H9 (cell line): ENCODE measurements around the gene ARHGAP9. TPM values are rescaled to one million over a fixed set of nuclear protein-coding genes. Genes with fewer than 3 reads are reported as not detected.

Experiments used
- DNase-seq: peaks from one replicate; pipeline ENCODE4 v3.0.0-alpha.2; 2017
- H2AFZ ChIP-seq: one replicate; pipeline ENCODE4 v1.6.1; 2013; ENCODE audit warnings: mild to moderate bottlenecking, low read length, control low read depth, moderate library complexity
- H2AK5ac ChIP-seq: 2 replicates; pipeline ENCODE4 v1.6.1; 2013; ENCODE audit warnings: low read length, control low read depth, mixed read lengths; ENCODE audit not compliant: insufficient read length
- H2BK120ac ChIP-seq: one replicate; pipeline ENCODE4 v1.6.1; 2013; ENCODE audit warnings: low read depth, mild to moderate bottlenecking, low read length, control low read depth, inconsistent platforms; ENCODE audit not compliant: poor library complexity, severe bottlenecking
- H2BK12ac ChIP-seq: 2 replicates; pipeline ENCODE4 v1.6.1; 2013; ENCODE audit warnings: low read length, control low read depth, mixed read lengths, low read depth; ENCODE audit not compliant: insufficient read length
- H2BK15ac ChIP-seq: 2 replicates; pipeline ENCODE4 v1.6.1; 2013; ENCODE audit warnings: low read depth, low read length, control low read depth
- H2BK20ac ChIP-seq: one replicate; pipeline ENCODE4 v1.6.1; 2013; ENCODE audit warnings: low read depth, mild to moderate bottlenecking, low read length, control low read depth, inconsistent platforms; ENCODE audit not compliant: poor library complexity, severe bottlenecking
- H2BK5ac ChIP-seq: 2 replicates; pipeline ENCODE4 v1.6.1; 2013; ENCODE audit warnings: low read length, control low read depth, mixed read lengths; ENCODE audit not compliant: insufficient read length
- H3K14ac ChIP-seq: 2 replicates; pipeline ENCODE4 v1.6.1; 2013; ENCODE audit warnings: low read length, control low read depth; ENCODE audit not compliant: insufficient read depth
- H3K18ac ChIP-seq: 2 replicates; pipeline ENCODE4 v1.6.1; 2013; ENCODE audit warnings: low read depth, mild to moderate bottlenecking, mixed read lengths, low read length, control low read depth; ENCODE audit not compliant: insufficient read length
- H3K23ac ChIP-seq: 2 replicates; pipeline ENCODE4 v1.6.1; 2013; ENCODE audit warnings: low read length, control low read depth, mixed read lengths, low read depth; ENCODE audit not compliant: insufficient read length
- H3K23me2 ChIP-seq: 2 replicates; pipeline ENCODE4 v1.6.1; 2013; ENCODE audit warnings: low read depth, mild to moderate bottlenecking, mixed read lengths, low read length, control low read depth; ENCODE audit not compliant: insufficient read length, poor library complexity, severe bottlenecking
- H3K27ac ChIP-seq: 2 replicates; pipeline ENCODE4 v1.5.1; 2013; ENCODE audit warnings: low read length, control low read depth, mixed read lengths, low read depth; ENCODE audit not compliant: insufficient read length
- H3K27me3 ChIP-seq: 2 replicates; pipeline ENCODE4 v1.6.1; 2013; ENCODE audit warnings: low read length, control low read depth, inconsistent platforms; ENCODE audit not compliant: insufficient read depth
- H3K4ac ChIP-seq: 2 replicates; pipeline ENCODE4 v1.6.1; 2013; ENCODE audit warnings: low read depth, mild to moderate bottlenecking, control low read depth, inconsistent platforms, low read length, moderate library complexity
- H3K4me1 ChIP-seq: 2 replicates; pipeline ENCODE4 v1.6.1; 2013; ENCODE audit warnings: low read length, control low read depth, inconsistent platforms; ENCODE audit not compliant: insufficient read depth
- H3K4me2 ChIP-seq: 2 replicates; pipeline ENCODE4 v1.6.1; 2013; ENCODE audit warnings: low read length, control low read depth, mixed read lengths; ENCODE audit not compliant: insufficient read length, insufficient read depth
- H3K56ac ChIP-seq: 2 replicates; pipeline ENCODE4 v1.6.1; 2013; ENCODE audit warnings: low read depth, mild to moderate bottlenecking, mixed read lengths, low read length, control low read depth; ENCODE audit not compliant: insufficient read length
- H3K79me1 ChIP-seq: 2 replicates; pipeline ENCODE4 v1.6.1; 2013; ENCODE audit warnings: low read depth, mild to moderate bottlenecking, moderate library complexity, low read length, control low read depth, inconsistent platforms; ENCODE audit not compliant: insufficient read depth, poor library complexity, severe bottlenecking
- H3K79me2 ChIP-seq: 2 replicates; pipeline ENCODE4 v1.6.1; 2013; ENCODE audit warnings: low read length, control low read depth, inconsistent platforms; ENCODE audit not compliant: insufficient read depth
- H3K9ac ChIP-seq: 2 replicates; pipeline ENCODE4 v1.6.1; 2013; ENCODE audit warnings: low read length, control low read depth, mixed read lengths; ENCODE audit not compliant: insufficient read length; ENCODE audit errors: extremely low read depth
- H3K9me3 ChIP-seq: one replicate; pipeline ENCODE4 v1.6.1; 2013; ENCODE audit warnings: low read depth, low read length, inconsistent platforms; ENCODE audit not compliant: control insufficient read depth
- H3T11ph ChIP-seq: one replicate; pipeline ENCODE4 v1.6.1; 2013; ENCODE audit warnings: mild to moderate bottlenecking, low read length, control low read depth, inconsistent platforms
- H4K20me1 ChIP-seq: one replicate; pipeline ENCODE4 v1.6.1; 2013; ENCODE audit not compliant: control insufficient read depth, insufficient read length, insufficient read depth
- H4K5ac ChIP-seq: 2 replicates; pipeline ENCODE4 v1.6.1; 2013; ENCODE audit warnings: low read depth, mild to moderate bottlenecking, mixed read lengths, low read length, control low read depth; ENCODE audit not compliant: insufficient read length
- H4K8ac ChIP-seq: replicated peaks from 2 replicates; pipeline ENCODE4 v1.6.1; 2013; ENCODE audit warnings: low read length, control low read depth, mixed read lengths, low read depth; ENCODE audit not compliant: insufficient read length
- H4K91ac ChIP-seq: 2 replicates; pipeline ENCODE4 v1.6.1; 2013; ENCODE audit warnings: low read depth, mild to moderate bottlenecking, moderate library complexity, mixed read lengths, low read length, control low read depth; ENCODE audit not compliant: insufficient read length
- H3K27ac Mint-ChIP-seq, 3 experiments: 2 replicates in 2 of 3; 3 replicates in 1 of 3; pipeline ENCODE4 v1.8.0; 2020 to 2021; ENCODE audit warnings: mixed read lengths in 3 of 3, mild to moderate bottlenecking in 1 of 3, moderate library complexity in 1 of 3
- H3K27me3 Mint-ChIP-seq: 2 replicates; pipeline ENCODE4 v1.8.0; 2021; ENCODE audit warnings: low read depth, mild to moderate bottlenecking, moderate library complexity, mixed read lengths
- H3K36me3 Mint-ChIP-seq, 3 experiments: 2 replicates in 2 of 3; 3 replicates in 1 of 3; pipeline ENCODE4 v1.8.0; 2020 to 2021; ENCODE audit warnings: low read depth in 3 of 3, mixed read lengths in 3 of 3; ENCODE audit not compliant: insufficient read depth in 1 of 3
- H3K4me1 Mint-ChIP-seq, 2 experiments: 2 replicates each; pipeline ENCODE4 v1.8.0; 2020; ENCODE audit warnings: mixed read lengths in 2 of 2
- H3K4me3 Mint-ChIP-seq, 2 experiments: 2 replicates in 1 of 2; 3 replicates in 1 of 2; pipeline ENCODE4 v1.8.0; 2020 to 2021; ENCODE audit warnings: mild to moderate bottlenecking in 2 of 2, mixed read lengths in 2 of 2, moderate library complexity in 1 of 2
- H3K9me3 Mint-ChIP-seq, 2 experiments: 2 replicates in 1 of 2; 3 replicates in 1 of 2; pipeline ENCODE4 v1.8.0; 2020; ENCODE audit warnings: mild to moderate bottlenecking in 2 of 2, mixed read lengths in 2 of 2, moderate library complexity in 1 of 2
- CTCF ChIP-seq: fragments of 200-600 bp; sonication (generic); conservative IDR thresholded peaks from 3 replicates; pipeline ENCODE4 v1.8.0; 2021; ENCODE audit warnings: antibody characterized with exemption, mild to moderate bottlenecking
- WGBS: extraction: QIAGEN DNeasy Blood & Tissue Kit; methylation state at CpG from one replicate; pipeline ENCODE4 v1.1.7; 2013; ENCODE audit warnings: missing lambda C conversion rate, low lambda C conversion rate, mixed read lengths; ENCODE audit not compliant: insufficient read length; ENCODE audit errors: extremely low coverage; 5-methylcytosine and 5-hydroxymethylcytosine counted together
- total RNA-seq: library from RNA; stranded (reverse); gene quantifications from 2 replicates; pipeline ENCODE4 v1.2.1, GENCODE V29; 2021

Gene ARHGAP9
- total RNA-seq, 1 experiment from 2014 or later: 3.7 TPM

DNA sequence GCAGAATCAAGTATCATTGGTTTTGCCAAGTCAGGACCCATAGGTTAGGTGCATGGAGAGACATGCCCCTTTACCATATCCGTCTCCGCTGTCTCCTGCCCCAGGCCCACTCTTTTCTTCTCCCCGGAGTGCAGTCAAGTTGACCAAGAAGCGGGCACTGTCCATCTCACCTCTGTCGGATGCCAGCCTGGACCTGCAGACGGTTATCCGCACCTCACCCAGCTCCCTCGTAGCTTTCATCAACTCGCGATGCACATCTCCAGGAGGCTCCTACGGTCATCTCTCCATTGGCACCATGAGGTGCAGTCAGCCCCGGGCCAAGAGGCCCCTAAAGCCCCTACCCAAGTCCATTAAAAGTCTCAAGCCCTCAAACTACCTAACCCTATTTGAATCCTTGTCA is 15.1 kb downstream of the ARHGAP9 start:
- Histone ChIP-seq H2BK20ac (no peak overlapping the region), H3K27ac (no peak overlapping the region), H3K56ac (no peak overlapping the region), H3K27me3 (no peaks in the 10 kb centered on the region), H3K14ac (no peak overlapping the region), H2BK15ac (no peak overlapping the region), H4K91ac (no peak overlapping the region), H3K79me2 (no peaks in the 10 kb centered on the region), H4K8ac (no peak overlapping the region), H3T11ph (no peak overlapping the region), H3K4me2 (no peak overlapping the region), H2BK120ac (no peak overlapping the region), H2AK5ac (no peak overlapping the region), H2AFZ (no peak overlapping the region), H3K79me1 (no peaks in the 10 kb centered on the region), H3K4ac (no peak overlapping the region), H3K4me1 (no peaks in the 10 kb centered on the region), H3K18ac (no peak overlapping the region), H3K9me3 (no peaks in the 10 kb centered on the region), H2BK12ac (no peak overlapping the region), H3K9ac (no peak overlapping the region), H2BK5ac (no peak overlapping the region), H3K23me2 (peaks cover 10% of the 10 kb centered on the region), H4K5ac (no peak overlapping the region), H4K20me1 (no peaks in the 10 kb centered on the region), H3K23ac (no peak overlapping the region)
- 0 out of 7 replicates have a peak overlapping the region, but pooled peaks of 1 of the 3 experiments have one; percentile 9 for H3K27ac Mint-ChIP-seq
- no peak overlapping the region; a peak in 1 of 5 replicates for H3K4me3 Mint-ChIP-seq
- peaks cover 14 to 16% of the 10 kb centered on the region in 2 experiments for H3K4me1 Mint-ChIP-seq
- TF ChIP-seq CTCF: no peak
- WGBS: no CpG with 5 or more reads among the region's 12 CpGs
- H3K27me3 Mint-ChIP-seq: peaks cover 42% of the 10 kb centered on the region
- DNase-seq: peak; percentile 25
- no peaks in the 10 kb centered on the region for H3K9me3 Mint-ChIP-seq
- peaks cover 0 to 36% (median 19%) of the 10 kb centered on the region in 3 experiments for H3K36me3 Mint-ChIP-seq
